Neural progenitor cell (in vitro differentiated cells): ENCODE data around the gene ZBTB4. TPM values are rescaled to one million over a fixed set of nuclear protein-coding genes. Genes with fewer than 3 reads are reported as not detected.

Experiments
- DNase-seq: peaks from one replicate; pipeline ENCODE4 v3.0.0-alpha.2; 2016; ENCODE audit warnings: low spot score
- H2AFZ ChIP-seq: fragments of 200-600 bp; sonication (generic); replicated peaks from 2 replicates; pipeline ENCODE4 v1.6.1; 2016; ENCODE audit warnings: antibody characterized with exemption
- H3F3A ChIP-seq: fragments of 200-600 bp; sonication (generic); 2 replicates; pipeline ENCODE4 v1.6.1; 2016; ENCODE audit warnings: antibody characterized with exemption, low read depth
- H3K27ac ChIP-seq: fragments of 200-600 bp; sonication (generic); 2 replicates; pipeline ENCODE4 v1.5.1; 2016; ENCODE audit warnings: mild to moderate bottlenecking
- H3K27me3 ChIP-seq: fragments of 200-600 bp; sonication (generic); 2 replicates; pipeline ENCODE4 v1.6.1; 2016; ENCODE audit warnings: mild to moderate bottlenecking, moderate library complexity
- H3K36me3 ChIP-seq: fragments of 200-600 bp; sonication (generic); 2 replicates; pipeline ENCODE4 v1.5.1; 2016
- H3K4me1 ChIP-seq: fragments of 200-600 bp; sonication (generic); 2 replicates; pipeline ENCODE4 v1.6.1; 2016; ENCODE audit warnings: mixed run types
- H3K4me2 ChIP-seq: fragments of 200-600 bp; sonication (generic); 2 replicates; pipeline ENCODE4 v1.6.1; 2016
- H3K4me3 ChIP-seq: fragments of 200-600 bp; sonication (generic); 2 replicates; pipeline ENCODE4 v1.5.1; 2016
- H3K79me2 ChIP-seq: fragments of 200-600 bp; sonication (generic); 2 replicates; pipeline ENCODE4 v1.6.1; 2016; ENCODE audit warnings: low read depth
- H3K9ac ChIP-seq: fragments of 200-600 bp; sonication (generic); 2 replicates; pipeline ENCODE4 v1.6.1; 2016
- H3K9me3 ChIP-seq: fragments of 200-600 bp; sonication (generic); 2 replicates; pipeline ENCODE4 v1.5.1; 2016; ENCODE audit warnings: low read depth
- H4K20me1 ChIP-seq: fragments of 200-600 bp; sonication (generic); 2 replicates; pipeline ENCODE4 v1.6.1; 2016; ENCODE audit warnings: low read depth
- H3K27ac Mint-ChIP-seq: 3 replicates; pipeline ENCODE4 v1.8.0; 2021; ENCODE audit warnings: mixed read lengths
- H3K27me3 Mint-ChIP-seq: 2 replicates; pipeline ENCODE4 v1.8.0; 2022; ENCODE audit warnings: low read depth, mild to moderate bottlenecking, inconsistent platforms, moderate library complexity, mixed read lengths; ENCODE audit not compliant: insufficient read depth
- H3K36me3 Mint-ChIP-seq: 3 replicates; pipeline ENCODE4 v1.8.0; 2021; ENCODE audit warnings: mixed read lengths
- H3K4me1 Mint-ChIP-seq: 3 replicates; pipeline ENCODE4 v1.8.0; 2021; ENCODE audit warnings: mixed read lengths
- H3K4me3 Mint-ChIP-seq: 3 replicates; pipeline ENCODE4 v1.8.0; 2021; ENCODE audit warnings: mild to moderate bottlenecking, moderate library complexity, mixed read lengths
- H3K9me3 Mint-ChIP-seq: 3 replicates; pipeline ENCODE4 v1.8.0; 2020; ENCODE audit warnings: mixed read lengths
- CTCF ChIP-seq: fragments of 200-600 bp; sonication (generic); IDR thresholded peaks from 2 replicates; pipeline ENCODE4 v1.5.1; 2017; ENCODE audit warnings: antibody characterized with exemption, mild to moderate bottlenecking
- EZH2 ChIP-seq: fragments of 200-600 bp; sonication (generic); IDR thresholded peaks from 2 replicates; pipeline ENCODE4 v1.6.1; 2017; ENCODE audit warnings: antibody characterized with exemption, mild to moderate bottlenecking, moderate library complexity
- EZH2phosphoT487 ChIP-seq: fragments of 200-600 bp; sonication (generic); IDR thresholded peaks from 2 replicates; pipeline ENCODE4 v1.6.1; 2017; ENCODE audit warnings: antibody characterized with exemption
- total RNA-seq: library from RNA; depleted of rRNA; stranded (reverse); fragments of >200 nt; gene quantifications from 2 replicates; pipeline ENCODE4 v1.2.3, GENCODE V29; 2015; ENCODE audit warnings: low replicate concordance

Gene ZBTB4
- total RNA-seq, 1 donor from 2014 or later: 5.4 TPM

DNA sequence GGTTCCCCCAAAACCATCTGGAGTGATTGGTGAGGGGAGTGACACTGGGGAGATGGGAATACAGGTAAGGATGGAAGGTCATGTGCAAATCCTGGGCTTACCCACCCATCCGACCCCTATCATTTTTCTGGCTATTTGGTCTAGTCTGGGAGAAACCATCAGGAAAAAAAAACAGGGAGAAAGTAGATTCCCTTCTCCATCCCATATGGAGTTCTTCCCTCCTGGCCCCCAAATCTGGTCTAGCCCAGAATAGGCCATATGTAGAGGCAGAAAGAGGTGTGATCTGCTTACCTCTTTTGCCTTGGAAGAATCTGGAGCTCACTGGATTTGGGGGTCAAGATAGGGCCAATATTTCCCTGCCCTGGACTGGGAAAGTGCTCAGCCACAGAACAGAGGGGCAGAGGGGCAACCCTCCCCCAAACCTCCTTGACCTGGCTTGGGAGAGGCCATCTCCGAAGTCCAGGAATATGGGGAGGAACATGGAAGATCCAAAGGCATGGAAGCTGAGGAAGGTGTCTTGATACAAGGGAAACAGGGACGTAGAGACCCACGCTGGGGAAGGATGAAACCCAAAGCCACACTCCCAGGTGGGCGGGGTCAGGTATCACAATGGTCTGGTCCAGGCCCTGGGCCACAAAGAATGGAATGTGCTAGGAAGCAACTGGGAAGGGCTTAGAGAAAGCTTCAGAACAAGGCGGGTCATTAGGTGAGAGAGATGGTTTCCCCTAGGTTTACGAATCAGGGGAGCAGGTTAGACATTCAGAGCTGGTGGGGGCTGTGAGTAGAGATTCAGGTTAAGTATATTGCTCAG is 18.4 kb downstream of the ZBTB4 start:
- TF ChIP-seq EZH2phosphoT487 (no peak), EZH2 (no peak), CTCF (no peak)
- no peaks in the 10 kb centered on the region for H3K79me2 ChIP-seq
- Mint-ChIP-seq H3K4me3 (peak overlapping the region; percentile 66), H3K27ac (peak overlapping the region; percentile 53), H3K27me3 (peaks cover 6% of the 10 kb centered on the region), H3K4me1 (peaks cover 9% of the 10 kb centered on the region), H3K36me3 (peaks cover 13% of the 10 kb centered on the region), H3K9me3 (no peaks in the 10 kb centered on the region)
- DNase-seq: peak; percentile 78
- no peak overlapping the region for H3K27ac ChIP-seq
- H3K4me1 ChIP-seq: peaks cover 10% of the 10 kb centered on the region
- no peaks in the 10 kb centered on the region for H3K27me3 ChIP-seq
- H3K9me3 ChIP-seq: no peaks in the 10 kb centered on the region
- H3K36me3 ChIP-seq: no peaks in the 10 kb centered on the region
- peaks cover 20% of the 10 kb centered on the region for H3F3A ChIP-seq
- H2AFZ ChIP-seq: no peak overlapping the region
- H3K4me2 ChIP-seq: peak overlapping the region; percentile 58
- H3K9ac ChIP-seq: no peak overlapping the region
- no peak overlapping the region for H3K4me3 ChIP-seq
- peaks cover 3% of the 10 kb centered on the region for H4K20me1 ChIP-seq

DNA sequence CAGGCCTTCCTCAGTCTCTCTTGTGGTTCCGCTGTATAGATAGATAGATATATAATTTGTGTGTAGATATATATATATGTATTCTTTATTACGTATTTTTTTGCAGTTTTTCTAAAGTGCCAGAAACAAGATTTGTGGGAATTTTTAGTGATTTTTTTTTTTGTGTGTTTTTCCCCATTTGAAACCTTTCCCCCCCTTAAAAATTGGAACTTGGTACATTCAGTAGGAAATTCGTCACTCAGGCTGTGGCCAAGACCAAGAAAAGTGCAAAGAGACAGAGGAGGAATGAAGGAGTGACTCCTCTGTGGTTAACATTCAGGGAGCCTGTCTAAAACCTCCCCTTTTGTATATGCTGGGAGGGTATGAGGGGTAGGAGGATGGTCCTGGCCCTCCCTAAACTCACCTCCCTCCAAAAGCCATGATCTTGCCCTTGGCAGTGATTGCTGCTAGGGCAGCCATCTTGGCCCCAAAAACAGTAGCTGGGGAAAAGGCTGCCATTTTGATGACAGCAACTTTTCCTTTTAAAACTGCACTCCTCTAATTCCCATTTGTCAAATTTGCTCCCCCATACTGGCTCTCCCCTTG is 19.4 kb downstream of the ZBTB4 start:
- H3K27me3 ChIP-seq: no peaks in the 10 kb centered on the region
- peaks cover 10% of the 10 kb centered on the region for H3K4me1 ChIP-seq
- peaks cover 11% of the 10 kb centered on the region for H3K36me3 Mint-ChIP-seq
- H3K4me2 ChIP-seq: no peak overlapping the region
- H3K27ac Mint-ChIP-seq: no peak overlapping the region
- no peak overlapping the region for H3K9ac ChIP-seq
- no peak for TF ChIP-seq CTCF
- no peak for TF ChIP-seq EZH2phosphoT487
- TF ChIP-seq EZH2: no peak
- H3K27me3 Mint-ChIP-seq: peaks cover 10% of the 10 kb centered on the region
- H3K9me3 ChIP-seq: no peaks in the 10 kb centered on the region
- H3K27ac ChIP-seq: no peak overlapping the region
- no peaks in the 10 kb centered on the region for H3K79me2 ChIP-seq
- H3F3A ChIP-seq: peaks cover 25% of the 10 kb centered on the region
- H3K36me3 ChIP-seq: no peaks in the 10 kb centered on the region
- H2AFZ ChIP-seq: no peak overlapping the region
- DNase-seq: no peak
- no peaks in the 10 kb centered on the region for H3K9me3 Mint-ChIP-seq
- peaks cover 15% of the 10 kb centered on the region for H3K4me1 Mint-ChIP-seq
- peak overlapping the region; percentile 51 for H3K4me3 Mint-ChIP-seq
- peaks cover 3% of the 10 kb centered on the region for H4K20me1 ChIP-seq
- H3K4me3 ChIP-seq: no peak overlapping the region

GRCh38 chr17:7448461-7448860 is 31.0 kb downstream of the ZBTB4 start:
- no peak for TF ChIP-seq EZH2phosphoT487
- TF ChIP-seq EZH2: no peak
- no peak for TF ChIP-seq CTCF
- Histone ChIP-seq H3K4me3 (no peak overlapping the region), H3K4me2 (no peak overlapping the region), H2AFZ (no peak overlapping the region), H3K9ac (no peak overlapping the region), H3K9me3 (no peaks in the 10 kb centered on the region), H3K36me3 (no peaks in the 10 kb centered on the region), H3K27ac (no peak overlapping the region), H3F3A (peaks cover 22% of the 10 kb centered on the region), H4K20me1 (no peaks in the 10 kb centered on the region), H3K27me3 (peaks cover 23% of the 10 kb centered on the region), H3K79me2 (no peaks in the 10 kb centered on the region), H3K4me1 (peaks cover 9% of the 10 kb centered on the region)
- no peaks in the 10 kb centered on the region for H3K36me3 Mint-ChIP-seq
- no peak for DNase-seq
- no peak overlapping the region for H3K27ac Mint-ChIP-seq
- H3K9me3 Mint-ChIP-seq: peaks cover 4% of the 10 kb centered on the region
- H3K4me3 Mint-ChIP-seq: peak overlapping the region; percentile 31
- H3K27me3 Mint-ChIP-seq: peaks cover 4% of the 10 kb centered on the region
- peaks cover 30% of the 10 kb centered on the region for H3K4me1 Mint-ChIP-seq
